Stimulated activated CD4-positive, alpha-beta T cell treated with anti-CD3 and anti-CD28 coated beads, Interleukin-15, amount 100 ng/mL, for 1 hour (primary cell): Measurements from ENCODE around the gene LPAR3.

Source experiments
- DNase-seq, 2 donors: peaks; one replicate each; pipeline ENCODE4 v3.0.0-alpha.2; 2020; ENCODE audit warnings: low read depth in 1 of 2, low spot score in 1 of 2

LPAR3 gene

GRCh38 chr1:84780000-84780716, 112.8 kb downstream of the LPAR3 start:
- no peak for DNase-seq

GRCh38 chr1:84776639-84777038, 116.4 kb downstream of the LPAR3 start:
- no peak for DNase-seq

GRCh38 chr1:84775535-84775920, 117.5 kb downstream of the LPAR3 start:
- DNase-seq: no peak

GRCh38 chr1:84774669-84775534, 118.1 kb downstream of the LPAR3 start:
- DNase-seq: no peak

- DNase-seq: no peak
These were observed 119.0 kb downstream of the LPAR3 start for GRCh38 chr1:84773933-84774497.

GRCh38 chr1:84773195-84773594, 119.8 kb downstream of the LPAR3 start:
- no peak for DNase-seq

- DNase-seq: peak; percentile 18 to 26
These were observed 120.5 kb downstream of the LPAR3 start for GRCh38 chr1:84772428-84772943.

GRCh38 chr1:84771895-84772294, 121.1 kb downstream of the LPAR3 start:
- no peak for DNase-seq

- DNase-seq: no peak
These were observed 122.5 kb downstream of the LPAR3 start for GRCh38 chr1:84770481-84770880.

- no peak for DNase-seq
These were observed 123.4 kb downstream of the LPAR3 start for GRCh38 chr1:84769636-84770035.

- no peak for DNase-seq
These were observed 124.4 kb downstream of the LPAR3 start for GRCh38 chr1:84768634-84769033.

- no peak for DNase-seq
These were observed 128.9 kb downstream of the LPAR3 start for GRCh38 chr1:84763912-84764680.

- DNase-seq: no peak
These were observed 130.3 kb downstream of the LPAR3 start for GRCh38 chr1:84762664-84763063.
